Inflammatory macrophage (primary cell): Measurements from ENCODE around the gene B4GALT5.

ENCODE experiments used
- DNase-seq, 2 donors: peaks; one replicate each; pipeline ENCODE4 v3.0.0-alpha.2; 2020 to 2022

B4GALT5 gene

DNA sequence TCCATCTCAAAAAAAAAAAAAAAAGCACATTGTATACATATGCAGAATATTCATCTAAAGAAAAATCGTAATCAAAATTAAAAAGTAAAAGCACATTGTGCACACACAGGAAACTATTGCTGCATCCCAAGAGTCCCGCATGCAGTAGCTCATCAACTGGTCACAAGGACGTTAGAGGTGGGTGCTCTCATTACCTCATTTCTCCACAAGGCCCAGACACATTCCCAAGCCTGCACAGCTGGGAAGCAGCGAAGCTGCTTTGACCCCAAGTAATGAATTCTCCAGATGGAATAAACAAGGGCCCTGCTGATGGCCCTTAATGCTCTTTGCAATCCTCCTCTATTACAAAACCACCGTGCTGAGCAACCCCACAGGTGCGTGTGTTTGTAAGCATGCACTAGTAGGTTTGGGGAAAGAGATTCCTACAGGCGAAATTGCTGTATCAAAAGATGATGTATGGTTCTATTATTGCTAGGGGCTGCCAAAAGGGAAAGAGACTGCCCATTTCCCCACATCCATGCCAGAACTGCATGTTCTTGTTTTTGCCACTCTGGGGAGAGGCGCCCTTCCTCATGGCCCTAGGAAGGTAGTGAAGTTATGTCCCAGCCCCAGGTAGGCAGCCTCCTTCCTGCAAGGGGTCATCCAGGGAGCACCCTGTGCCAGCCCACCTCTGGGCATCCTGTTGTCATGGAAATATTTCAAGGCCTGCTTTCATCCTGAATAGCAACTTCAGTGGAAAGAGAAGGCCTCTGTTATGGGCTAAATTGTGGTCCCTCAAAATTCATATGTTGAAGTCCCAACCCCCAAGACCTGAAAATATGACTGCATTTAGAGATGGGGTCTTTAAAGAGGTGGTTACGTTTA, 111.1 kb downstream of the B4GALT5 start:
- no peak for DNase-seq

DNA sequence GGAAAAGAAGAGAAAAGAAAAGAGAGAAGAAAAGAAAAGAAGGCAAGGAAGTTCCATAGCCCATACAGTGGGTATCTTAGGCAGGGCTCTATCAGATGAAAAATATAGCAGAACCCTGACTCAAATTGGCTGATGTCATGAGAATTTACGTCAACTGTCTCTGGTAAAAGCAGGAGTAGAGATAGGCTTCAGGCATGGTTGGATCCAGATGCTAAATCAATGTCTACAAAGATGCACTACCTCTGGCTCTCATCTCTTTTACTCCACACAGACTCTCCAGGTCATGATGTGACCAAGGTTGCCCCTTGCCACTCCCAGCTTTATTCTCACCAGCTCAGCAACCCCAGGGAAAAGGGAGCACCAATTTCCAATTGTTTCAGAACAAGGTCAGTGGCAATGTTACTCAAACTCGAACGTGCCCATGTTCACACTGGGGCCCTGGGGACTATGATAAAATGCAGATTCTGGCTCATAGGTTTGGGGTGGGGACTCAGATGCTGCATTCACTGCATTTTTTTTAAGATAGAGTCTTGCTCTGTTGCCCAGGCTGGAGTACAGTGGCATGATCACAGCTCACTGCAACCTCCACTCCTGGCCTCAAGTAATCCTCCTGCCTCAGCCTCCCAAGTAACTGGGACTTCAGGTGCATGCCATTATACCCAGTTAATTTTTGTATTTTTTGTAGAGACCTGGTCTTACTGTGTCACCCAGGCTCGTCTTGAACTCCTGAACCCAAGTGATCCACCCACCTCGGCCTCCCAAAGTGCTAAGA, 112.3 kb downstream of the B4GALT5 start:
- DNase-seq, result no peak

DNA sequence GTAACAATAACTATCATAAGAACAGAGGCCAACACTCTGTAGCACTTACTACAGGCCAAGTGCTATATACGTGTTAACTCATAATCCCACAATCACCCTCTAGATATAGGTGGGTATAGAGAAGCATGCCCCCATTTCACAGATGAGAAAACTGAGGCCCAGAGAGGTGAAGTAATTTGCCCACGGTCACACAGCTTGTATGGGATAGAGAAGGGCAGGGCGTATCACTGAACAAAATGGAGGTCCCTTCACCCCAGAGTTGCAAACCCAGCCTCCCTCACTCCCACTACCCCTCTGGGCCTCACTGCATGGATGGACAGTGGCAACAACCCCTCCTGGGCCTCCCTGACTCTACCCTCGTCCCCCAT, 113.9 kb downstream of the B4GALT5 start:
- DNase-seq, result no peak

DNA sequence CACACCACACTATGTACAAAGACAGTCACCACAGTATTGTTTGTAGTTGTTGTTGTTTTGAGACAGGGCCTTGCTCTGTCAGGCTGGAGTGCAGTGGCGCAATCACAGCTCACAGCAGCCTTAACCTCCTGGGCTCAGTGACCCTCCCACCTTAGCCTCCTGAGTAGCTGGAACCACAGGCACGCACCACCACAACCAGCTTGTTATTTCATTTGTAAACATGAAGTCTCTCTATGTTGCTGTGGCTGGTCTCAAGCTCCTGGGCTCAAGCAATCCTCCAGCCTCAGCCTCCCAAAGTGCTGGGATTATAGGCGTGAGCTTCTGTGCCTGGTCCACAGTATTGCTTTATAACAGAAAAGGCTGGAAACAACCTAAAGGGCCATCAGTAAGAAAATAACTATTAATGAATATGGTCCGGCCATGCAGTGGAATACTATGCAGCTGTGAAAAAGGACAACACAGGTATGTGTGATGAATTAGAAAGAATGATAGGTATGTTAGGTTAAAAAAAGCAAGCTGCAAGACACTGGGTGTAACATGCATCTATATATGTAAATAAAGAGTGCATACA, 115.8 kb downstream of the B4GALT5 start:
- DNase-seq, result no peak

DNA sequence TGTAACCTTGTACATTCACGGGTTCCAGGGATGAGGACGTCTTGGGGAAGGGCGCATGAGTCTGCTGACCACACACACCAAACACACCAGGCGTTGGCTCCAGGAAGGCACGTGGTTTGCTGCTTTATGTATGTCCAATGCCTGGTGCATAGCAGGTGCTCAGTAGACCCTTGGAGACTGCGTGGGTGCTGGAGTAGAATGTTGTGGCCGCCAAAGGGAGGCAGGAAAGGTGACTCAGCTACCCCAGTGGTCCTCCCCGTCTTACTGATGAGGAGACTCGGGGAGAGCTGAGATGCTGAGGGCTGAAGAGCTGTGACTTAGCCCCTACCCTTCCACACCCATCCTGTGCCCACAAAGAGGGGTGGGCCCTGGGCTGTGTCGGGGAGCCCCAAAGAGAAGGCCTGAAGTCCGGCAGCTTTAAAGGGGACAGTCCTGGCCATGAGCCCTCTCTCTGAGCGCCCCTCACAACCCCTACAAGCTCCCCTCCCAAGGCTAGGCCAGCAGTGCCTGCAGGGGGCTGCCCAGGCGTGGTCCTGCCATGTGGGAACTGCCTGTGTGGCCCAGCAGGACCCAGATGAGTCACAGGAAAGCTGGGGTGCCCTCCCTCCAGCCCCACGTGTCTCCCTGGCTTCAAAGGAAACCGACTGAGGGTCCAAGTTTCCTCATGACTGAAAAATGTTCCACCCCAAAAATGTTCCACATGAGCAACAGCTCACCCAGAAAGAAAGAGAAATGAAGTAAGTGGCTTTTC, 117.7 kb downstream of the B4GALT5 start:
- no peak for DNase-seq

DNA sequence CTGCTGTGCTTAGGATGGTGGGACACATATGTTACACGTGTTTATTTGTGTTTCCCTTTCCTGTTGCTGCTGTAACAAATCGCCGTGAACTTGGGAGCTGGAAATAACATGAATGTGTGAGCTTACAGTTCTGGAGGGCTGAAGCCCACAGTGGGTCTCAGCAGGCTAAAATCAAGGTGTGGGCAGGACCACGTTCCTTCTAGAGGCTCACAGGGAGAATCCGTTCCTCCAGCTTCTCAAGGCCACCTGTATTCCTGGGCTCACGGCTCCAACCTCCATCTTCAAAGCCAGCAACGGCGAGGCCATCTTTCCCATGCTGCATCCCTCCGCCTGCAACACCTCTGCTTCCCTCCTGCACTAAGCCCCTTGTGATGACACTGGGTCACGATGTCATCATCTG, 118.3 kb downstream of the B4GALT5 start:
- no peak for DNase-seq

DNA sequence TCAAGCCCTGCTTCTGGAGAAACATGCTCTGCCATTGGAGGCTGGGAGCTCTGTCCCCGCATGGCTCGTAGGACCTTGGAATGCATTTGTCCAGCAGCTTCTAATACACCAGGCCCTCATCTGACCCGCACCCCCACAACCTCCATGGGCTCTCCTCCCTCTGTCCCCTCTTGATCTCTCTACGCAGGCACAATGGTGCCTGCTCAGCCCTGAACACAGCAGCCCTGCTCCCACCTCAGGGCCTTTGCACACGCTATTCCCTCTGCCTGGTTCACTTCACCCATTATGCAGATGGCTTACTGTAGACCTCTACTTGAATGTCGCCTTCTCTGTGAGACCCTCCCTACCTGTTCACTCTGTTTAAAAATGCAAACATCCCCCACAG, 118.8 kb downstream of the B4GALT5 start:
- DNase-seq, result no peak

DNA sequence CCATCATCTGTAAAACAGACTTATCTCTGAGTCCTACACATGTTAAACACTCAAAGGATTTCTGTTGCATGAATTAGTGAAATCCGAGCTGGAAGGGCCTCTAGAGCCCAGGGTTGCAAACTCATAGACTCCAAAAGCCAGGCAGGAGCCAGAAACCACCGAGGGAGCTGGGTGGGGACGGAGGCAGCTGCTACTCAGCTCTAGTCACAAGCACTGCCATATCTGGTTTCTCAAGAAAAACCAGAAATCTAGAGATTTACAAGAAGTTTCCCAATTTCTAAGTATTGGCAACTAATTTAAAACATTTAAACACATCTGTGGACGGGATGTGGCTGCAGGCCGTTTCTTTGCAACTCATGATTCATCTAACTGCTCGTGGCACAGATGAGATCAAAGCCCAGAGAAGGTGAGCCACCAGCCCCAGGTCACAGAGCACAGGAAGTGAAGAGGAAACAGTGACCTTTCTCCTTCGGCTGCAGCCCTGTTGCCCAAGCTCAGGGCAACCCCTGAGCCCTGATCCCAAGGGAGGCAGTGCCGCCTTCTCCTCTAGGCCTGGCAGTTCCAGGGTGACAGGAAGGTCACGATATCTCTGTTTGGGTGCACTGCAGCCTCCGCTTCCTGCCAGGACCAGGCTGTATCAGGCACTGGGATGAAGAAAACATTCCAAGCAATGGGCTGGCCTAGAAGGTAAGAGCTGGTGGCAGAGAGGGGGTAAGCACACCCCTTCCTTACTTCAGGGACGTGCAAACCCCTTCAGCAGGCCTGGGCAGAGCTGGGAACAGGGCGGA, 119.3 kb downstream of the B4GALT5 start:
- peak in 1 of 2 donors; percentile 11 for DNase-seq

DNA sequence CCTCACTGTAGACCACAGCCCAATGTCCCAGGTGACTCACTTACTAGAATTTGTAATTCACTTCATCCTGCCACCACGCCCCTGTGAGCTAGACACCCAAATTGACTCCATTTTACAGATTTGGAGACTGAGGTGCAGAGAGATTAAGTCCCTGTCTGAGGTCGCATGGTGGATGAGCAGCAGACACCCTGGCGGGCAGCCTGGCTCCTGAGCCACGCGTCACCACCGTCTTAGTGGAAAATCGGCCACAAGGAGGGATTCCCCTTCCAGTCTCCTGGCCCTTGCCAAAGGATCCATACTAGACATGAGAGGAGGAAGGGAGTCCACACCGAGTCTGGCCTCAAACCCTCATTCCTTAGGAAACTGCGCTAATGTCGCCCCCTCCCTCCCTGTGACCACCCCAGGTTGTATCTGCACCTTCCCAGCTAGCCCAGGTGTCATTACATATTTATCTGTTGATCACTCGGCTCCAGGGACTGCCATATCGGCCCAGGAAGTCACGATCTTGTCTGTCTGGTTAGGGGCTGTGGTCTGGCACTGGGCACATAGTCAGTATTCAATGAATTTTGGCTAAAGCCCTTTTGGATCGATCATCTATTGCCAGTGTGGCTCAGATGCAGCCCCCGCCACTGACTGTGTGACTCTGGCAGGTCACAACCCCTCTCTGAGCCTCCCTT, 120.1 kb downstream of the B4GALT5 start:
- DNase-seq, result no peak

DNA sequence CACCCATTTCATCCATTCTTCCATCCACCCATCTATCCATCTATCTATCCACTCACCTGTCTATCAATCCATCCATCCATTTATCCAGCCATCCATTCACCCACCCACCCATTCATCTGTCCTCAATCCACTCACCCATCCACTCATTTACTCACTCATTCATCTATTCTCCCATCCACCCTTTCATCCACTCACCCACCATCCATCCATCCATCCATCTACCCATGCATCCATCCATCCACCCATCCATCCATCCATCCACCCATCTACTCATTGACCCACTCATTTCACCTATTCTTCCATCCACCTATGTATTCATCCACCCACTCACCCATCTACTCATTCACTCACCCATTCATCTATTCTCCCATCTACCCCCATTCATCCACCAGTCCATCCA, 121.6 kb downstream of the B4GALT5 start:
- DNase-seq, result no peak

DNA sequence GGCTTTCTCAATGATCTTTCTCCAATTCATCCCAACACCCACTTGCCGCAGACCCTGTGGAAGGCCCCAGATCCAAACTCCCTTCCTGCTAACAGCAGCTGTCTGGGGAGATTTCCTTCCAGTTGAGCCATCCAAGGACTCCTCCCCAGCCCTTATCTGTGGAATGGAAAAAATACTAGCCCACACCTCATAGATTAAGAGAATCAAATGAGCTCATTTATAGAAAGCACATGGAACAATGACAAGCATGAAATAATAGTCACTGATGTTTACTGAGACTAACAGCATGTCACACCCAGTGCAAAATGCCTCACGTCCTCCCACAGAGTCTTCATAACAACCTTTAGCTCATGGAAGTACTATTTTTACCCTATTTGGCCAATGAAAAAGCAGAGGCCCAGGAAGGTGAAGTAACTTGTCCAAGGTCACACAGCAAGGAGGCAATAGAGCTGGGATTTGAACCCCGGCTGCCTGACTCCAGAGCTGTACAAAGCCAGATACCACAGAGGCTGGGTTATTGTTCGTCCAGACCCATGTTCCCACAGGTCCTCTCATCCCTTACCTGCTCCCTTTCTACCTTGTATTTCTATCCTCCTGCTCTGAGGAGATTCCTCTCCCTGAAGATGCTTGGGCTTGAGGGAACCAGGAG, 122.3 kb downstream of the B4GALT5 start:
- no peak for DNase-seq

DNA sequence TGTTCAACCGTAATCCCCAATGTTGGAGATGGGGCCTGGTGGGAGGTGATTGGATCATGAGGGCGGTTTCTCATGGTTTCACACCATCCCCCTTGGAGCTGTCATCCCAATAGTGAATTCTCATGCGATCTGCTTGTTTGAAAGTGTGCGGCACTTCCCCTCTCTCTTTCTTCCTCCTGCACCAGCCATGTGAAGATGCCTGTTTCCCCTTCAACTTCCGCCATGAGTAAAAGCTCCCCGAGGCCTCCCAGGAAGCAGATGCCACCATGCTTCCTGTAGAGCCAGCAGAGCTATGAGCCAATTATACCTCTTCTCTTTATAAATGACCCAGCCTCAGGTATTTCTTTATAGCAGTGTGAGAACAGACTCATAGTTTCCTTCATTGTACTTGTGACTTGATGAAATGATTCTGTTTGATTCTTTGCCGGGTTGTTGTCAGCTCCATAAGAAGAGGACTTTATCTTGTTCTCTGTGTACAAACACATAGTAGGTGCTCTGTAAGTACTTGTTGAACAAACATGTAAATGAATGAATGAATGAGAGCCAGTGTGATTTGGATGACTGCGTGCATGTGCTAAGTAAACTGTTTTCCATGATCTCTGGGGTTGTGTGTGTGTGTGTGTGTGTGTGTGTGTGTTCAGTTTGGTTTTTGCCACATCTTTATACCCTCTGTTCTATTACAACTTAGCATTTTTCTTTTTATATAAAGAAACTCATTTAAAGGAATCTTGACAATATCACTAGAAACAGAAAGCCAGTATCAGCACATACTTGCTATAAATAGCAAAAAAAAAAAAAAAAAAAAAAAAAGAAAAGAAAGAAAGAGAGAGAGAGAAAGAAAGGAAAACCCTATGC, 123.3 kb downstream of the B4GALT5 start:
- DNase-seq, result peak; percentile 30 to 32

DNA sequence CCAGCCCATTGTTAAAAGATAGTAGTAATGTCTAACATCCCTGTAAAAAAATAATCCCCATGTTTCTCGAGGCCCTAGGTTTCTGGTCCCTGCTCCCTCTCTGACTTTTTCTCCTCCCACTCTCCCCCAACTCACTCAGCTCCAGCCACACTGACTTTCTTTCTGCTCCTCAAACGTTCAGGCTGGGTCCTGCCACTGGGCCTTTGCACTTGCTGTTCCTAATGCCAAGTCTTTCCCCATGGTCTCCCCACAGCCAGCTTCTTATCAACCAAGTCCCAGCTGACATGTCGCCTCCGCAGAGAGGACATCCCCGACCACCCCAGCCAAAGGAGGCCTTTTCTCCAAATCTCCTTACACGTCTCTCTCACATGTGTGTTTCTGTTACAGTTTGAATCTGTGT, 123.9 kb downstream of the B4GALT5 start:
- DNase-seq, result no peak

DNA sequence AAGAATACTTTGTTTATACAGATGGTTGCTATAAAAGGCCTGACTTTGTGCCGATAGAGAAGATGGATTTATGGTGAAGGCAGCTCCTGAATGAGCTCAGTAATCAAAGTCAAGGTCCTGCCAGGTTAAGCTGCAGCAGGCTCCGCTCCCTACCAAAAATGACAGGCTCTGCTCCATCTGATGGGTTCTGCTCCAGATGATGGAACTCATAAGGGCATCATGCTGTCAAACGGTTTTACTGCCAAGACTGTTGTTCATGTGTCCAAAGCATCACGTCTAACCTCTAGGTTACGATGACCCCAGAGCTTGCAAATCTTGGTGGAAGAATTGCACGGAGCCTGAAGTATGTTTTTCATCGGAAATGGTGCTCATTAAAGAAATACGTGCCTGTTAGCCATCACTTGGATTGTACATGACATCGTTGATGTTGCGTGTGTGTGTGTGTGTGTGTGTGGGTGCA, 126.5 kb downstream of the B4GALT5 start:
- DNase-seq, result no peak

DNA sequence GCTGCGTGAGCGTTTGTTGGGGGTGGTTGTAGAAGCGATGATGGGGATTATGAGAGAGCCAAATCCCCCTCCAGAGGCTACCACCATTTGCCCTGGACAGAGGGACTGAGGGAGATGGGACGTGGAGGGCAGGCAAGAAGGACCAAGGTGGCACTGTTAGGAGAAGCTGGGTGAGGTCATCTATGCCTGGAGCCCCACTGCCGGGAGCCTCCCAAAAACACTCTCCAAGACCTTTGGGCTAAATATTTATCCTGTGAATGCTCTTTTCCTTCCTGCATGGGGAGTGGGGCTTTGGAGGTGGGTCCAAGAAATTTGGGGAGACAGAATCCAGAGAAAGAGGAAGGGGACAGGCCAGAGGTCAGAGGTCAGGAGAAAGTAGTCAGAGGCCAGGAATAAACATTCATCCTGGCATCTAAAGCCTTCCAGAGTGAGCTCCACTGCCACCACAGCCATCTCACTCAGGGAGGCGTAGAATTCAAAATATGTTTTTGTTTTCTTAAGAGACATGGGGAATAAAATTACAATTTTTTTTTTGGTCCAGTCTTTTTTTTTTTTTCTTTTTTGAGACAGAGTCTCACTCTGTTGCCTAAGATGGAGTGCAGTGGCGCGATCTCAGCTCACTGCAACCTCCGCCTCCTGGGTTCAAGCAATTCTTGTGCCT, 128.0 kb downstream of the B4GALT5 start:
- no peak for DNase-seq

DNA sequence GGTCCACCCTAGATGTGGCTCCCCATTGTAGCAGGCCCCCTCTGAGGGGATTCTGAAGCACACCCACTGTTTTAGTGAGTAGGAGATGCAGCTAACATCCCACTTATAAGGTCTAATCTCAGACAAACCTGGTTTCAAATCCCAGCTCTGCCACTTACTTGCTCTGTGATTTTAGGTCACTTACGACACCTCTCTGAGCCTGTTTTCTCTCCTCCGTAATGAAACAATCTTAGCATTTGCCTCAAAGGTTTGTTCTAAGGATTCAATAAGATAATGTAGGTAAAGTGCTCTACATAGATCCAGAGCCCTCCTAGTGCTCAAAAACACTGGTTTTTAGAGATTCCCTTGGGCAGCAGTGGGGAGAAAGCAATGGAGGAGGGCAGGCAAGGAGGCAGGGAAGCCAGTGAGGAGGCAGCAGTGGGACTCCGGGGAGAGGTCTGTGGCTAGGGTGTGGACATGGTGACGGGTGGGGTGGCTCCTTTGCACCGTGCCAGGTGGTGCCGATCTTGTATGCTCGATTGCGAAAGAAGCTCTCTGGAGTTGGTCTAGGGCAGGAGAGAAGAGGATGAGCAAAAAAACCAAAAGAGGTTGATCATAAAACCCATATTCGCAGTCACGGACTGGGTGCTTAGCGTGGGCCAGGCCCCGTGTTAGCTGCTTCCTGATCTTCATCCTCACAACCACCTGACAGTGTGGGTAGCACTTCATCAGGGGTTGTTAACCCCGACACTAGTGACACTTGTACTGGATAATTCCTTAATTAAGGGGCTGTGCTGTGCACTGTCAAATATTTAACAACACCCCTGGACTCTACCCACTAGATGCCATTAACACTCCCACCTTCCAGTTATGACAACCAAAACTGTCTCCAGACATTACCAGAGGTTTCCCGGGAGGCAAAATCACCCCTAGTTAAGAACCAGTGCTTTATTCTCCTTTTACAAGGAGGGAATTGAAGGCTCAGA, 129.0 kb downstream of the B4GALT5 start:
- DNase-seq, result peak in 1 of 2 donors; percentile 21

DNA sequence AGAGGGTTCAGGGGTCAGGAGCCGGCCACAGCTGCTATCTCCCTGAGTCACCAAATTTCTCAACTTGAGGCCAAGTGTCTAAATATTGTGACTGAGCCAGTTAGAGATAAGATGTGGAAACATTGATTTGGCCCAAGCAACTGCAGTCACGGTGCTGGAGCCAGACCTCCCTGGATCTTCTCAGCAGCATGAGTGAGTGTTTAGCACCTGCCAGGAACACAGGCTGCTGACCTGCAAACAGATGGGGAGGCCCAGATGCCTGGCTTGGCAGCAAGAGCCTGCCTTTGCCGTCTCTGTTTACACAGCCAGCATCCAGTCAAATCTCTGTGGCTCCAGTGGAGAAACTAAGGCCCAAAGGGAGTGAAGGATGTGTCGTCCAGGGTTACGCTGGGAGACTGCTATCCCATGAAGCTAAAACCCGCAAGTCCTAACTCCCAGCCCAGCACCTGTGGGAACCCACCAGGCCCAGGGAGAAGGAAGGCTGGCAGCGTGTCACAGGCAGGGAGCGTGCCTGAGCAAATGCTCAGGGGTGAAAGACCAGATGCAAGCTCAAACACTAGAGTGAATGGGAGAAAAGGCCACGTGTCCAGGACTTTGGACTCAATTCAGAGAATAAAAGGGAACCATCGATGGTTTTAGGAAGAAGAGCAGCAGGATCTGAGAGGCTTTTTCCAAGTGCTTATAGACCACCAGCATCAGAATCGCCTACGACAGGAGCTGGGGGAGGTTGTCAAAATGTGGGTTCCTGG, 129.8 kb downstream of the B4GALT5 start:
- DNase-seq, result peak; percentile 78 to 89
